Upper lobe of left lung (tissue), 4 donors: Measurements from ENCODE around the gene SH3BGRL2.

Experiments
- EP300 ChIP-seq, 4 donors: sonication (generic); formaldehyde crosslinking; IDR thresholded peaks; one replicate each; pipeline ENCODE4 v1.5.1; 2017; ENCODE audit warnings: antibody characterized with exemption in 4 of 4, control low read depth in 2 of 4
- POLR2A ChIP-seq, 4 donors: fragments of 450-650 bp; IDR thresholded peaks; one replicate each; pipeline ENCODE4 v1.5.1; 2016 to 2017; ENCODE audit warnings: antibody characterized with exemption in 4 of 4, mild to moderate bottlenecking in 2 of 4
- TF ChIP-seq, protein P1 (sequence below), 6 experiments: fragments of 450-650 bp in 4 of 6; fragments of 200-600 bp in 2 of 6; sonication (generic) in 2 of 6; IDR thresholded peaks; one replicate each; pipeline ENCODE4 v1.5.1; 2016 to 2019; ENCODE audit warnings: antibody characterized with exemption in 6 of 6

DNA sequence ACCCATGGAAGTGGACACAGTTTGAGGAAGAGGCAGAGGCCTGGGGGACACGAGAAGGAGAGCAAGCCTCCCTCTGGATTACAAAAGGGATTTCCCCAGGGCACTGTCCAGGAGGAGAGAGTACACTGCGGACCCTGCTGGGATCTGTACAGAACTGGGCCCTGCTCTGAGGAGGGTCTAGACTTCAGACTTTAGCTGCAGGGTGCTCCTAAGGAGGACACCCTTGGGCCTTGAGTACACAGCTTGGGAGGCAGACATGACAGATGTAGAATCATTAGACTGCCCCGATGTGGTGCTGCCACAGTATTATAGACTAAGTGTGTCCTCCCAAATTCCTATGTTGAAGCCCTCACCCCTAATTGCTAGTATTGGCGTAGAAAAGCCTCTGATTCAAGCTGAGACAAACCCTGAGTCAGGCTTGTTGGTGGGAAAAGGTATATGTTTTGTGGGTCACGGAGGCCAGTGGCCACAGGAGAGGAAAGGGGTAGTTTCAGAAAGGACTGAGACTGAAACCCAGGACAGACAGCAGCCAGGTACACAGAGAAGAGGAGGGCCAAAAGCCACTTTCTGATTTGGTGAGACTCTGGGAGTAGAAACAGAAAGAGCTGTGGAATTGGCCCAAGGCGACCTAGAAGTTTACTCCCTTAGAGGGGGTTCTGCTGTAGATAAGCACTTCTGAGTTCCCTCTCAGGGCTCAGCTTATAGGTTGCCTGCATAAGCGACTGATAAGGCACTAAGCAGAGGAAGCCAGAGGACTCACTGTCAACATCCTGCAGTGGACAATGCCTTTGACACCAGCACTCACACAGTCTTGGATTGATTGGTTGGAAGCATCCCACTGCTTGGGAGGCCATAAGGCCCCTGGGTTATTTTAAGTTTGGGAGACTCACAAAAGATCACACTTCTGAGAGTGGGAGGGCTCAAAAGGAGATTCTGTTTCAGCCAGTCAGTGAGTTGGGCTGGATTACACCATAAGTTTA, 16.5 kb upstream of the SH3BGRL2 start:
- TF ChIP-seq, protein P1, sequence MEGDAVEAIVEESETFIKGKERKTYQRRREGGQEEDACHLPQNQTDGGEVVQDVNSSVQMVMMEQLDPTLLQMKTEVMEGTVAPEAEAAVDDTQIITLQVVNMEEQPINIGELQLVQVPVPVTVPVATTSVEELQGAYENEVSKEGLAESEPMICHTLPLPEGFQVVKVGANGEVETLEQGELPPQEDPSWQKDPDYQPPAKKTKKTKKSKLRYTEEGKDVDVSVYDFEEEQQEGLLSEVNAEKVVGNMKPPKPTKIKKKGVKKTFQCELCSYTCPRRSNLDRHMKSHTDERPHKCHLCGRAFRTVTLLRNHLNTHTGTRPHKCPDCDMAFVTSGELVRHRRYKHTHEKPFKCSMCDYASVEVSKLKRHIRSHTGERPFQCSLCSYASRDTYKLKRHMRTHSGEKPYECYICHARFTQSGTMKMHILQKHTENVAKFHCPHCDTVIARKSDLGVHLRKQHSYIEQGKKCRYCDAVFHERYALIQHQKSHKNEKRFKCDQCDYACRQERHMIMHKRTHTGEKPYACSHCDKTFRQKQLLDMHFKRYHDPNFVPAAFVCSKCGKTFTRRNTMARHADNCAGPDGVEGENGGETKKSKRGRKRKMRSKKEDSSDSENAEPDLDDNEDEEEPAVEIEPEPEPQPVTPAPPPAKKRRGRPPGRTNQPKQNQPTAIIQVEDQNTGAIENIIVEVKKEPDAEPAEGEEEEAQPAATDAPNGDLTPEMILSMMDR (IDR thresholded peaks at IDR 0.05): no peak
- TF ChIP-seq POLR2A (IDR thresholded peaks at IDR 0.05): no peak
- TF ChIP-seq EP300 (IDR thresholded peaks at IDR 0.05): no peak
